HepG2 (cell line): Measurements from ENCODE around the gene CRIM1. TPM values are rescaled to one million over a fixed set of nuclear protein-coding genes. Genes with fewer than 3 reads are reported as not detected.

Source experiments
- ATAD3A ChIP-seq: sonication (generic); formaldehyde crosslinking; IDR thresholded peaks from 2 replicates; pipeline ENCODE4 v1.4.0; 2020; ENCODE audit warnings: missing genetic modification reagents
- BCL6 ChIP-seq: IDR thresholded peaks from 2 replicates; pipeline ENCODE4 v1.6.1; 2016; ENCODE audit warnings: missing genetic modification reagents, missing compliant biosample characterization
- CREB1 ChIP-seq, 2 experiments: fragments of 450-650 bp in 1 of 2; IDR thresholded peaks; 2 replicates each; pipeline ENCODE4 v1.6.1; 2016 to 2017; ENCODE audit warnings: control low read depth in 1 of 2, mild to moderate bottlenecking in 1 of 2, missing compliant biosample characterization in 1 of 2, missing genetic modification characterization in 1 of 2
- EED ChIP-seq: sonication (generic); formaldehyde crosslinking; IDR thresholded peaks from 2 replicates; pipeline ENCODE4 v1.5.0; 2020; ENCODE audit warnings: mild to moderate bottlenecking, missing genetic modification reagents
- GATAD2A ChIP-seq: IDR thresholded peaks from 2 replicates; pipeline ENCODE4 v1.6.1; 2016
- IRX3 ChIP-seq: sonication (generic); formaldehyde crosslinking; IDR thresholded peaks from 2 replicates; pipeline ENCODE4 v1.8.1; 2023; ENCODE audit warnings: mild to moderate bottlenecking, low read depth, missing genetic modification reagents, borderline replicate concordance
- MIER3 ChIP-seq: IDR thresholded peaks from 2 replicates; pipeline ENCODE4 v1.6.1; 2016; ENCODE audit warnings: missing compliant biosample characterization, borderline replicate concordance
- NCOA1 ChIP-seq: sonication (generic); formaldehyde crosslinking; IDR thresholded peaks from 2 replicates; pipeline ENCODE4 v1.9.0; 2021; ENCODE audit warnings: missing genetic modification reagents
- PRPF4 ChIP-seq: fragments of 200-400 bp; formaldehyde crosslinking; IDR thresholded peaks from 2 replicates; pipeline ENCODE4 v1.6.1; 2016; ENCODE audit warnings: low read length, low read depth; ENCODE audit not compliant: poor library complexity, severe bottlenecking
- SNAPC2 ChIP-seq: sonication (generic); formaldehyde crosslinking; IDR thresholded peaks from 2 replicates; pipeline ENCODE4 v1.8.1; 2022; ENCODE audit warnings: mild to moderate bottlenecking, missing genetic modification reagents
- TEAD3 ChIP-seq: optimal IDR thresholded peaks from 2 replicates; pipeline ENCODE3; 2016; ENCODE audit warnings: borderline replicate concordance
- XRCC5 ChIP-seq: fragments of 200-400 bp; formaldehyde crosslinking; optimal IDR thresholded peaks from 2 replicates; pipeline ENCODE3; 2017; ENCODE audit warnings: mild to moderate bottlenecking, low read length
- ZNF138 ChIP-seq: sonication (generic); formaldehyde crosslinking; IDR thresholded peaks from 2 replicates; pipeline ENCODE4 v1.5.0; 2020; ENCODE audit warnings: mild to moderate bottlenecking, low read depth, missing genetic modification reagents
- ZNF292 ChIP-seq: sonication (generic); formaldehyde crosslinking; IDR thresholded peaks from 2 replicates; pipeline ENCODE4 v1.8.1; 2022; ENCODE audit warnings: mild to moderate bottlenecking, low read depth, missing genetic modification reagents, borderline replicate concordance
- ZNF296 ChIP-seq: sonication (generic); formaldehyde crosslinking; conservative IDR thresholded peaks from 2 replicates; pipeline ENCODE4 v1.5.0; 2020; ENCODE audit warnings: mild to moderate bottlenecking, missing genetic modification reagents
- ZNF556 ChIP-seq: sonication (generic); formaldehyde crosslinking; IDR thresholded peaks from 2 replicates; pipeline ENCODE4 v1.4.0; 2020; ENCODE audit warnings: mild to moderate bottlenecking, missing genetic modification reagents, borderline replicate concordance
- ZNF724P ChIP-seq: sonication (generic); formaldehyde crosslinking; IDR thresholded peaks from 2 replicates; pipeline ENCODE4 v1.8.0; 2022; ENCODE audit warnings: missing genetic modification reagents, borderline replicate concordance
- ZNF790 ChIP-seq: sonication (generic); formaldehyde crosslinking; IDR thresholded peaks from 2 replicates; pipeline ENCODE4 v1.8.0; 2022; ENCODE audit warnings: missing genetic modification reagents, mild to moderate bottlenecking, borderline replicate concordance
- polyA plus RNA-seq, 8 experiments: library from polyadenylated mRNA; depleted of rRNA in 3 of 8; stranded (reverse) in 7 of 8; unstranded in 1 of 8; fragments of >200 nt; fragmentation: Illumina TruSeq in 4 of 8; extraction: Trizol in 4 of 8; gene quantifications; 2 replicates each; pipeline versions ENCODE4 v1.2.1 to v1.2.3, GENCODE V29; 2011 to 2016; ENCODE audit warnings: low read depth in 4 of 8, missing spikeins in 1 of 8, mixed read lengths in 1 of 8; ENCODE audit not compliant: insufficient read depth in 1 of 8
- total RNA-seq, 5 experiments: library from RNA; depleted of rRNA; stranded (reverse); fragments of >200 nt; fragmentation: Illumina TruSeq; extraction: Trizol; gene quantifications; 2 replicates each; pipeline ENCODE4 v1.2.3, GENCODE V29; 2016; ENCODE audit warnings: low read depth in 1 of 5
- TF ChIP-seq, protein P1 (sequence below): sonication (generic); formaldehyde crosslinking; IDR thresholded peaks from 2 replicates; pipeline ENCODE4 v1.5.0; 2020; ENCODE audit warnings: mild to moderate bottlenecking, missing genetic modification reagents, moderate library complexity
- TF ChIP-seq, protein P2 (sequence below): sonication (generic); formaldehyde crosslinking; IDR thresholded peaks from 2 replicates; pipeline ENCODE4 v1.4.0; 2020; ENCODE audit warnings: missing genetic modification reagents
- TF ChIP-seq, protein P3 (sequence below), 2 experiments: sonication (generic) in 1 of 2; formaldehyde crosslinking in 1 of 2; IDR thresholded peaks; 2 replicates each; pipeline versions ENCODE4 v1.4.0 to v1.6.1; 2018 to 2020; ENCODE audit warnings: missing genetic modification reagents in 2 of 2, borderline replicate concordance in 1 of 2, low read depth in 1 of 2, mild to moderate bottlenecking in 1 of 2, missing biosample characterization in 1 of 2
- TF ChIP-seq, protein P4 (sequence below): sonication (generic); formaldehyde crosslinking; IDR thresholded peaks from 2 replicates; pipeline ENCODE4 v1.8.0; 2022; ENCODE audit warnings: missing genetic modification reagents, low read depth, mild to moderate bottlenecking, borderline replicate concordance

CRIM1 gene
- total and polyA plus RNA-seq, 2 of the 13 experiments (the other 11 are each of a cell fraction or from before 2014, with no cell fraction given), result 39.1 to 69.9 TPM

- TF ChIP-seq TEAD3, result peak; percentile 76
- no peak for TF ChIP-seq PRPF4
- no peak for TF ChIP-seq CREB1 (IDR thresholded peaks at IDR 0.05)
- TF ChIP-seq CREB1 (CRISPR knock-in tag; IDR thresholded peaks at IDR 0.05), result peak; percentile 44; the same call in 1 of the 2 replicates
- TF ChIP-seq ZNF724P, result no peak
- TF ChIP-seq IRX3, result no peak
- TF ChIP-seq GATAD2A, result peak; percentile 61; the same call in 1 of the 2 replicates
- no peak for TF ChIP-seq ATAD3A
- no peak for TF ChIP-seq ZNF292 (CRISPR knock-in tag)
- TF ChIP-seq ZNF790 (CRISPR knock-in tag), result no peak
- TF ChIP-seq BCL6 (CRISPR knock-in tag), result no peak
- TF ChIP-seq, protein P1, sequence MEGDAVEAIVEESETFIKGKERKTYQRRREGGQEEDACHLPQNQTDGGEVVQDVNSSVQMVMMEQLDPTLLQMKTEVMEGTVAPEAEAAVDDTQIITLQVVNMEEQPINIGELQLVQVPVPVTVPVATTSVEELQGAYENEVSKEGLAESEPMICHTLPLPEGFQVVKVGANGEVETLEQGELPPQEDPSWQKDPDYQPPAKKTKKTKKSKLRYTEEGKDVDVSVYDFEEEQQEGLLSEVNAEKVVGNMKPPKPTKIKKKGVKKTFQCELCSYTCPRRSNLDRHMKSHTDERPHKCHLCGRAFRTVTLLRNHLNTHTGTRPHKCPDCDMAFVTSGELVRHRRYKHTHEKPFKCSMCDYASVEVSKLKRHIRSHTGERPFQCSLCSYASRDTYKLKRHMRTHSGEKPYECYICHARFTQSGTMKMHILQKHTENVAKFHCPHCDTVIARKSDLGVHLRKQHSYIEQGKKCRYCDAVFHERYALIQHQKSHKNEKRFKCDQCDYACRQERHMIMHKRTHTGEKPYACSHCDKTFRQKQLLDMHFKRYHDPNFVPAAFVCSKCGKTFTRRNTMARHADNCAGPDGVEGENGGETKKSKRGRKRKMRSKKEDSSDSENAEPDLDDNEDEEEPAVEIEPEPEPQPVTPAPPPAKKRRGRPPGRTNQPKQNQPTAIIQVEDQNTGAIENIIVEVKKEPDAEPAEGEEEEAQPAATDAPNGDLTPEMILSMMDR (CRISPR knock-in tag), result peak; percentile 91
- TF ChIP-seq, protein P2, sequence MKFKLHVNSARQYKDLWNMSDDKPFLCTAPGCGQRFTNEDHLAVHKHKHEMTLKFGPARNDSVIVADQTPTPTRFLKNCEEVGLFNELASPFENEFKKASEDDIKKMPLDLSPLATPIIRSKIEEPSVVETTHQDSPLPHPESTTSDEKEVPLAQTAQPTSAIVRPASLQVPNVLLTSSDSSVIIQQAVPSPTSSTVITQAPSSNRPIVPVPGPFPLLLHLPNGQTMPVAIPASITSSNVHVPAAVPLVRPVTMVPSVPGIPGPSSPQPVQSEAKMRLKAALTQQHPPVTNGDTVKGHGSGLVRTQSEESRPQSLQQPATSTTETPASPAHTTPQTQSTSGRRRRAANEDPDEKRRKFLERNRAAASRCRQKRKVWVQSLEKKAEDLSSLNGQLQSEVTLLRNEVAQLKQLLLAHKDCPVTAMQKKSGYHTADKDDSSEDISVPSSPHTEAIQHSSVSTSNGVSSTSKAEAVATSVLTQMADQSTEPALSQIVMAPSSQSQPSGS, result peak; percentile 40; the same call in 1 of the 2 replicates
- TF ChIP-seq, protein P3, sequence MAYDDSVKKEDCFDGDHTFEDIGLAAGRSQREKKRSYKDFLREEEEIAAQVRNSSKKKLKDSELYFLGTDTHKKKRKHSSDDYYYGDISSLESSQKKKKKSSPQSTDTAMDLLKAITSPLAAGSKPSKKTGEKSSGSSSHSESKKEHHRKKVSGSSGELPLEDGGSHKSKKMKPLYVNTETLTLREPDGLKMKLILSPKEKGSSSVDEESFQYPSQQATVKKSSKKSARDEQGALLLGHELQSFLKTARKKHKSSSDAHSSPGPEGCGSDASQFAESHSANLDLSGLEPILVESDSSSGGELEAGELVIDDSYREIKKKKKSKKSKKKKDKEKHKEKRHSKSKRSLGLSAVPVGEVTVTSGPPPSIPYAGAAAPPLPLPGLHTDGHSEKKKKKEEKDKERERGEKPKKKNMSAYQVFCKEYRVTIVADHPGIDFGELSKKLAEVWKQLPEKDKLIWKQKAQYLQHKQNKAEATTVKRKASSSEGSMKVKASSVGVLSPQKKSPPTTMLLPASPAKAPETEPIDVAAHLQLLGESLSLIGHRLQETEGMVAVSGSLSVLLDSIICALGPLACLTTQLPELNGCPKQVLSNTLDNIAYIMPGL (CRISPR knock-in tag; IDR thresholded peaks at IDR 0.05; ENCODE audit: borderline replicate concordance in 1 of 2, low read depth in 1 of 2), result peak; percentile 44 to 75; a peak in 1 of 4 replicates
- TF ChIP-seq EED, result no peak
- no peak for TF ChIP-seq NCOA1 (CRISPR knock-in tag)
- no peak for TF ChIP-seq ZNF138 (CRISPR knock-in tag)
- no peak for TF ChIP-seq ZNF556
- TF ChIP-seq ZNF296 (CRISPR knock-in tag), result no peak
- 0 out of 2 replicates have a peak, but pooled peaks have one; percentile 60 for TF ChIP-seq SNAPC2 (CRISPR knock-in tag)
- TF ChIP-seq, protein P4, sequence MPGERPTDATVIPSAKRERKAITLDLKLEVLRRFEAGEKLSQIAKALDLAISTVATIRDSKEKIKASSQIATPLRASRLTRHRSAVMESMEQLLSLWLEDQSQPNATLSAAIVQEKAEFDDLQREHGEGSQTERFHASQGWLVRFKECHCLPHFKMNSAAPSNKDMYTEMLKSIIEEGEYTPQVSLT (CRISPR knock-in tag), result no peak
- peak; percentile 58; the same call in 1 of the 2 replicates for TF ChIP-seq MIER3
- peak; percentile 53 for TF ChIP-seq XRCC5
These were observed 151.8 kb downstream of the CRIM1 start (continued) for GRCh38 chr2:36507408-36507812.
